NCI-H1436 treated with DMSO at 0.1 percent for 48 hours (cell line): ENCODE data around the gene TLR3.

Experiments used
- DNase-seq: peaks from one replicate; lab custom pipeline; 2025; lab: John Stamatoyannopoulos, UW

The TLR3 gene

DNA sequence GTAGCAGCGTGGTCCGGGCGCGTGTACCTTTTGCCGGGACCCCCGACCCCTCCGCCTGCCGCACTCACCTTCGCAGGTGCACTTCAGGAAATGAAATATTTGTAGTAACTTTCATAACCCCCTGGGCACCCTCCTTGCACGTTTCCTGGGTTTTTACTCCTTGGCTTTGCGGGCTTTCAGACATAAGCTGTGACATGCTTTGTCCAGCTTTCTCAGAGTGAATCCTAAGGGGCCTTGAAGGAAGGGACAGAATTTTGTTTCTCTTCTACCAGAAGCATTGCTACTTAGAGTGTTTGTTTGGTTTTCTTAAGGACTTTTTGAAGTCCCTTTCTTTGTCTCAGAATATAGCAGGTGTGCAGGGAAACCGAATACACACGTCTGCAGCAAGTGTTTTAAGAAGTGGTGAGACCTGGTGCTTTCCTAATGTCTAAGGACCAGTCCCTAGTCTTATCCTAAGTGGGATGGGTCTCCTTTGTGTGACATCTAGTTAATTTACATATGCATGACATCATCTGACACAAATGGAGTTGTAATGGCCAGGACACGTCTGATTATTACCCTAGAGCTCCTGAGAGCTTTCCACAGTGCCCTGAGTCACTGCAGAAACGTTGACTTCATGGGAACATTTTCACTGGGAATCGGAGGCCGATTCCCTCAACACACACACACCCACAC is 36.8 kb downstream of the TLR3 start:
- DNase-seq, result no peak

- DNase-seq, result no peak
These were observed 39.0 kb downstream of the TLR3 start for GRCh38 chr4:186107947-186108346.

DNA sequence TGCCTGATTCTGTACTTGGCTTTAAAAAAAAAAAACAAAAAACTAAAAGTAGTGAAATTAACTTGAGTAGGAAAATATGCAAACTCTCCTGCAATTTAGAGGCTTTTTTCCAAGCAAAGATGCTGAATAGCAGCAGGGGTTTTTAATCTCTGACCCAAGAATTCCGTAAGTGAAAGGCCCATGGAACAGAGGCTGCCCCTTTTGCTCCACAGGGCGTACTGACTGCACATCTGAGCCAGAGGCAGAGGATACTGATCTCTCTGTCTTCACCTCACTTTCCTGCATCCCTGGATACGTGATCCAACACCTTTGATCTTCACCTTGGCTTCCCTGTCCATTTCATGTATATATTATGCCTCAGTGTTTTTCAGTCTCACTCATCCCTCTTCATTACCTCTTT is 39.4 kb downstream of the TLR3 start:
- DNase-seq, result no peak

DNA sequence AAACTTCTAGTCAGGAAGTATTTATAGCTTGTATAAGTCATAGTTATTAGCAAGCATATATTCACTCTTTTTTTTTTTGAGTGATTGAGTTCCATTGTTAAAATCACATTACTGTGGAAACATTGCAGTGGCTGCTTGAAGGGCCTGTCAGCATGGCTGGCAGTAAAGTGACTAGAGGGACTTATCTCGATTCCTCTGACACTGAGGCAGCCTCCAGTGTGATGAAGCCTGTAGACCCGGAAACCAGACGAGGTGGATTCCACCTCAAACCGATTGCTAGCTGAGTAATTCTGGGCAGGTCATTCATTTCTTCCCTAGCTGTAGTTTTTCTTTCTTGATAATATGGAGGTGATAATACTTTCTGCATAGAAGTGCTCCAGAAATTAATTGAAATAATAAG is 40.3 kb downstream of the TLR3 start:
- no peak for DNase-seq

GRCh38 chr4:186116697-186117096 is 47.7 kb downstream of the TLR3 start:
- no peak for DNase-seq

DNA sequence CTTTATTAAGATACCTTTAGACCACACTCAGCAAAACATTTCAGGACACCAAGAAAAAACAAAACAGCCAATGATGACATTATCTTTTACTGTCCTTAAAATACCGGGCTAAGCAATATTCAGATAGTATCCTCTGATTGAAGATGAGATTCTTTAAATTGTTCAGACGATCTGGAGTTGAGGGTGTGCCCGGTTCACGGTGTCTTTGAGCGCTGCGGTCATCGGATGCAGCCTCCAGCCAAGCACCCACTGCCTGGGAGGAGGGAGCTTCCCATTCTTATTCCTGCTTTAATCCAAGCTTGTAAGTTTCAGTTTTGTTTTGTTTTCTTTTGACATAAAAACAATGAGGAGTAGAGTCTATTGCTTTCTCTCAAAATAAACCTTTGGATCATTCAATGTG is 49.6 kb downstream of the TLR3 start:
- DNase-seq, result no peak

- no peak for DNase-seq
These were observed 52.1 kb downstream of the TLR3 start for GRCh38 chr4:186121057-186121456.

- DNase-seq, result no peak
These were observed 59.9 kb downstream of the TLR3 start for GRCh38 chr4:186128842-186129241.

DNA sequence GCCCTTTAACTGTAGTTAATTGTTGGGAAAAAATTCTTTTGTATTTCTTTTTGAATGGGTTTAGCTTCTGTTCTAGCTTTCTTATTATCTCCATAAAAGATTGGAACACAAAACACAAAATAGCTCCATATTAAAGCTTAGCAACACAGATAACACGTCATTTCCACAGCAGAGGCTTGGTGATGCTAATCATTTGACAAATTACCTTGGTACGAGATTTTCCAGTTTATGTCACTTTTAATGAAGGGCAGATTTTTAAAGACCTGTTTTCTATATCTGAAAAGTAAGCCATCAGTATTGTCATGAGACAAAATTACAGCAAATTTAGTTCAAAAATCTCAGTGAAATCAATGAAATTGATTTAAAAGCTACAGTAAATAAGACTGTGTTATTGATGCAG is 63.0 kb downstream of the TLR3 start:
- no peak for DNase-seq

DNA sequence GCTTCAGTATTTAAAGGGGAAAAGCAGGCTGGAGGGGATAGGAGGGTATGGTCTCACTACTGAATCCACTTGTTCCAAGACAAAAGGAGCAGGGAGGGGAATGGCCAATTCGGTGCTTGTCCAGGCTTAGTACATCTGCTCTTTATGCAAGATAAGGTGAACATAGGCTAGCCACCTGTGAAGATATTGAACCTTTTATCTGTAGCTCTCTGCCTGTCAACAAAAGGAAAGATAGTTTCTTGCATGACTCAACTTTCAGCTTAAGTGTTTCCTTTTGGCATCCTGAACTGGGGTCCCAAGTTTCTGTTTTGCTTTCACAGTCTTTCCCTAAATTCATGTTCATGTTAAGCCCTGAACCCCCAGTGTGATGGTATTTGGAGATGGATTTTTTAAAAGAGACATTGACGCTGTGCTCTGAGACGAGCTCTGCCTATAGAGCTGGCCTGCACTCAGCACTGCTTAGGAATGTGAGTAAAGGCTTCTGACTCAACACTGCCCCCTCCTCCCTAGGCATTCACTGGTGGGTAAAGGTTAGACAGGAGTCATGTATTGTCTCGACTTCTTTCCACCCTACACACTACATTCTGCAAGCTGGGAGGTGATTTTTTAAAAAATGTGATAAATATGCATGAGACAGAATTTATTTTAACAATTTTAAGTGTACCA is 63.8 kb downstream of the TLR3 start:
- no peak for DNase-seq

- no peak for DNase-seq
These were observed 65.3 kb downstream of the TLR3 start for GRCh38 chr4:186134257-186134656.

DNA sequence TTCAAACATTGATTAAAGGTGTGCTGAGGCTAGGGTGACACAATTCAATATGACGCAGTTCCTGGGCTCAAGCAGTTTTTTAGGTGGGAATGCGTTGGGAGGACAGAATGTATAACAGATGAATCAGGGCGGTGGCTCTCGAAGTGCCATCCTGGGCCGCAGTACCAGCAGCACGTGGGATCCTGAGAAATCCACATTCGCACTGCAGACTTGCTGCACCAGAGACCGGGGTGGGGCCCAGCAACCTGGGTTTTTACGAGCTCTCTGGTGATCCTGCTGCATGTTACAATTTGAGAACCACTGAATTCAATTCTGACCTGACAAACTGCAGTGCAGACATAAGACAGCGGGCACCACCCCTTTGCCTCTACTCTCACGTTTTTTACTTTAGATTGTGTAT is 65.9 kb downstream of the TLR3 start:
- DNase-seq, result no peak

GRCh38 chr4:186137196-186137794 is 68.3 kb downstream of the TLR3 start:
- no peak for DNase-seq
